Measurements from ENCODE around the gene MS4A12.

Gene MS4A12

DNA sequence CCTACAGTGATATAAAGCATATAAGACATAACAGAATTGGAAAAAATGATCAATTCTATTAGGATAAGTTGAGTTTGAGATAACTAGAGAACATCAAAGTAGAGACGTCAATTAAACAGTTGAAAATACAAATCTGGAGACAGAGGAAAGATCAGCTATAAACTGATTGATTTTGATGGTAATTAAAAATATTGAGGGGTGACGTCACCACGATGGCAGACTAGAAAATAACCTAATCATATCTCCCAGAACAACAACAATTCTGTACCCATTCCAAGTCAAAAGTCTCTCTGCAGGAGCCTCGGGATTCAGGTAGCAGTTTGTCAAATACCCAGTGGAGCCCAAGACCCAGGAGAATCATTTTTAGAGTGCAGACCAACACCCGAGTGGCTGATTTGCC is 51.5 kb downstream of the MS4A12 start:
- H3K4me1 ChIP-seq (ENCODE audit: control insufficient read depth in 2 of 2, insufficient read depth in 2 of 2, low read length in 2 of 2): no peaks in the 10 kb centered on the region
- no peaks in the 10 kb centered on the region for H3K27me3 ChIP-seq (ENCODE audit: control insufficient read depth in 2 of 2, insufficient read depth in 2 of 2, low read length in 2 of 2)
- H3K36me3 ChIP-seq (ENCODE audit: control insufficient read depth in 2 of 2, insufficient read depth in 2 of 2, low read length in 2 of 2): no peaks in the 10 kb centered on the region
- H3K27ac ChIP-seq (ENCODE audit: low read depth in 2 of 2, low read length in 2 of 2): no peak overlapping the region
- H3K9me3 ChIP-seq (ENCODE audit: control insufficient read depth in 2 of 2, low read length in 2 of 2): no peaks in the 10 kb centered on the region
- H3K4me3 ChIP-seq (ENCODE audit: low read length in 2 of 2): no peak overlapping the region
- H3K9ac ChIP-seq (ENCODE audit: low read depth in 1 of 2, low read length in 2 of 2): no peak overlapping the region
